Amniotic epithelial cell (primary cell): ENCODE measurements around the gene VLDLR.

ENCODE experiments used
- DNase-seq: peaks from one replicate; pipeline ENCODE4 v3.0.0-alpha.2; 2010; ENCODE audit warnings: low read depth

The VLDLR gene

DNA sequence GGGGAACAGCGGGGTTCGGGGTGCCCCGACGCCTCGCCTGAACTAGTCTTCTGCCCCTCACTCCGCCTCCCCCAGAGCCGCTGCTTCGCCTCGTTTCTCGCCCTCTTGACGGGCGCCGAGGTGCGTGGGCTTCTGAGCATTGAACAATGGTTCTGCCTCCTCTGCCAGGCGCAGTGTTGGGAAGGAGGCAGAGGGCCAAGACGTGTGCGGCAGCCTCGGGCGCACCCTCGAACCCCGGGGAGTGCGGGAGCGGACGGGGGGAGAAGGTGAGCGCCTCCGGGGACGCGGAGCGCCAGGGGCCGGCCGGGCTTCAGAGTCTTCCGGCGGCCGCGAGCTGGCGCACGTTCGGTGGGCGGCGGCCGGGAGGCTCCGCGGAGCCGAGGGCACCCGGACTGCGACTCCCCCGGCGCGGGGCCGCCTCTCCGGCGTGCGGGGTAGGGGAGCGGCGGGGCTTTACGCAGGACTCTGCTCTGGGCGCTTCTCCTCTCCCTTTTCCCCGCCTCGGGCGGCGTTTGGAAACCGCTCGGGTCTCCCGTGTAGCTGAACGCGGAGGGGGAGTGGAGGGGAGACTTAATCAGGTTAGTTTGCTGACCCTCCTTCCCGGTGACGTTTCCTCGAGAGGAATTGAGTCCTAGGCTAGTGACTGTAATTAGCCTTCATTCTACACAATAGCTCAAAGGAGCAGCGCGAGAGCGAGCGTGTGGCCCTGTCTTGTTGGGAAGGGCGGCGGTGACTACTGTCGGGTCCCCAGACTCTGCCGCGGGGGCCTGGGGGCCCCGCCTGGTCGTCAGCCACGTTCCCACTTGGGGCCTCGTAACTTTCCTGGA is 1.1 kb downstream of the VLDLR start:
- DNase-seq, result no peak

- peak; percentile 80 for DNase-seq
These were observed 1.9 kb downstream of the VLDLR start for GRCh38 chr9:2623288-2624050.

- DNase-seq, result no peak
These were observed 2.6 kb downstream of the VLDLR start for GRCh38 chr9:2624051-2624682.

DNA sequence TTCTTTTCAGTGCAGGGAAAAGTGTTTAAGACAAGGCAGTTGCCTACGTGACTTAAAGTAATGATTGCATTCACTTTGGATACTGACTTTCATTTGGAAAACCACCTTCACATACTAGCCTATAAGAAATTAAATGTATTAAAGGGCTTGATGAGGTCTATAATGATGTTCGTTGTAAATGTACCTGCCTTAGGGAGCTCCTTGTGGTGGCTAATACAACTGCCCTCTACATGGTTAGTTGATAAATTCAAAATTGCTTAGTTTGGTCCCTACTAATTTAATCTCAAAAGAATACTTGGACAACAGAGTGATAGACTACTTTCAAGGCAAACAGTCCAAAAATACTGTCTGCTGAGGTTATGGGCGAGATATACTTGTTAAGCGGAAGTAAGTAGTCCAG is 3.8 kb downstream of the VLDLR start:
- DNase-seq, result no peak

DNA sequence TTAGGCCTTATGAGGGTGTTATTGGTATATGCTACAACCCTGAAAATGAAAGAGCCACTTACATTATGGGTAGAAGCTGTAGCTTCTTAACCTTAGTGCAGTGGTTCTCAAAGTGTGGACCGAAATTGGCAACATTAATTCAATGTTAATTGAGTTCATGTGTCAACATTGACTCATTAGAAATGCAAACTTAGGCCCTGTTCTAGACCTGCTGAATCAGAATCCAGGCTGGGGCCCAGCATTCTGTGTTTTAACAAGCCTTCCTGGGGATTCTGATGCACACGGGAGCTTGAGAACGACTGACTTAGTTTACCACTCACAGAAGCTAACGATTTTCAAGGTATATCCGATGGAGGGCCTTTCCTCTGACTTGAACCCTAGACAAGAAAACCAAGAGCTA is 7.3 kb downstream of the VLDLR start:
- no peak for DNase-seq

DNA sequence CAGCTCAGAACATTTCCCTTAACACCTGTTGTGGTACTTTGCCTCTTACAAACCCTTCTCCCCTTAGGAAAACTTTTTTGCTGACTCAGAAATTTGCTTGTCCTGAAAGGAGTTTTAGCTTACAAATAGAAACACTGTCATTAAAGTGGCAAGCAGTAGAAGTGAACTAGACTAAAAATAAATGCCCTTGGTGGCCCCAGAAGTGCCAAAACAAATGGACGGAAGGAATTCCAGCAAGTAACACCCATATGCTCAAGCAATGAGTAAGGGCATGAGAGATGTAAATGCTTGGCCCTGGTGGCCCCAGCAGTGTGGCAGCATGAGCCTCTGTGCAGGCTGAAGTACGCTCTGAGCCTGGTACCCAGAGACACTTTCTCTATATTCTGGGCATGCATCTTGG is 8.6 kb downstream of the VLDLR start:
- DNase-seq, result no peak

DNA sequence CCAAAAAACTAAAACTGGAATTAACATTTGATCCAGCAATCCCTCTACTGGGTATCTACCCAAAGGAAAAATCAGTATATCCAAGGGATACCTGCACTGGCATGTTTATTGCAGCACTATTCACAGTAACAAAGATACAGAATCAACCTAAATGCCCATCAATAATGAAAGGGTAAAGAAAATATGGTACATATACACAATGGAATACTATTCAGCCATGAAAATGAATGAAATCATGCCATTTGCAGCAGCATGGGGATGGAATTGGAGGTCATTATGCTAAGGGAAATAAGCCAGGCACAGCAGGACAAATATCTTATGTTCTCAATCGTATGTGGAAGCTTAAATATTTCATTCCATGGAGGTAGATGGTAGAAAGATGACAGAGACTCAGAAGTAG is 9.7 kb downstream of the VLDLR start:
- no peak for DNase-seq

DNA sequence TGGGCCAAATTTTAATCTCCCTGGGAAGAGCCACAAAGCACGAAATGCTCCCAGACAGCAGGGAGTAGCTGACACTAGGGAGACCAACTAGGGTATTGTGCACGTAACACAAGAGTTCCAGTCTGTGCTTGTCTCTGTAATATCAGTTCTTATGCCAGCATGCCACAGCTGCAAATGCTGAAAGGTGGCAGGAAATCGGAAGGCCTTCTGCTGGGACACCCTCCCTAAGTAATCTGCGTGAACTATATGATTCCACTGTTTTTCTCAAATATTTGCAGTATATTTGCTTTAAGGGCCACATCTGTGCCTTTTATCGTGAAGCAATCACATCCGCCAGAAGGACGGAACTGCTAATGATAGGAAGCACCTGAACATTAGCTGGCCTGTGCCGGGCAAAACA is 12.6 kb downstream of the VLDLR start:
- no peak for DNase-seq

- no peak for DNase-seq
These were observed 13.2 kb downstream of the VLDLR start for GRCh38 chr9:2634818-2635217.

DNA sequence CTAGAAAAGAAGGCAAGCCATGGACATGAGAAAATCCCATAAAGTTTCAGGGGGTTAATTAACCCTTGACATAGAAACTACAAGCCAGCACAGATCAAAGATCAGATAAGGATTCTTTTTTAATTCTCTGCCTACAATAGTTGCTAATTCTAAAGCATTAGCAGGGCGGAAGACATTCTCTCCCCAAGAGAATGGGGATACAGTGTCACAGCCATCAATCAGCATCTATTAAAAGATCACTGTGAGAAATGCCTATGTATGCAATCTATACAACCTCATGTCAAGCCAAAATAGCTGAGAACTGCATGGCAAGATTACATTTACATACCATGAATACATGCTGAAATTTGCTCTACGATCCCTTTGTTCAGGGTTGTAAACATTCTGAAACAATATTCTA is 14.3 kb downstream of the VLDLR start:
- no peak for DNase-seq

- DNase-seq, result no peak
These were observed 15.8 kb downstream of the VLDLR start for GRCh38 chr9:2637390-2637789.

- DNase-seq, result no peak
These were observed 17.5 kb downstream of the VLDLR start for GRCh38 chr9:2638871-2639673.

- DNase-seq, result no peak
These were observed 18.2 kb downstream of the VLDLR start for GRCh38 chr9:2639786-2640185.

GRCh38 chr9:2640570-2640969 is 19.0 kb downstream of the VLDLR start:
- DNase-seq, result no peak

DNA sequence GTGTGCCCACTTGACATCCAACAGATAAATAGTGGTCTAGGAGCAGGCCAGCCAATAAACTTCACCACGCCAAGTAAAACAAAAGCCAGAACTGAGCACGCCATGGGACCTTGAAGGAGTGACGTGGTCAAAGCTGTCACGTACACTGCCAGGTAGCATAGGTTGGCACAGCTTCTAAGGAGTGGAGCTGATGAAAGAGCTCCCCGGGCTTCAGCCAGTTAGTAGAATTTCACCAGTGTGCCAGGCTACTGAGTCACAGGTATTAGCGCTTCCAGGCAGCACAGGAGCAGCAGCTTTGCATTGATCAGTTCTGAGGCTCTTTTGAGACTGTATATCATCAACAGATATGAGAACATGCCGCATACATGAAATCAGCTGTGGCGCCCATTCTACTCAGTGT is 19.4 kb downstream of the VLDLR start:
- DNase-seq, result no peak

- no peak for DNase-seq
These were observed 20.5 kb downstream of the VLDLR start for GRCh38 chr9:2642068-2642467.

GRCh38 chr9:2645569-2645968 is 24.0 kb downstream of the VLDLR start:
- no peak for DNase-seq

GRCh38 chr9:2655411-2655901 is 33.9 kb downstream of the VLDLR start:
- peak; percentile 95 for DNase-seq

GRCh38 chr9:2657427-2657826 is 35.8 kb downstream of the VLDLR start:
- DNase-seq, result no peak

- DNase-seq, result peak; percentile 36
These were observed 40.9 kb downstream of the VLDLR start for GRCh38 chr9:2662496-2662895.

GRCh38 chr9:2663461-2664173 is 42.0 kb downstream of the VLDLR start:
- DNase-seq, result no peak
